ENCODE measurements around the gene C2CD2L. TPM values are rescaled to one million over a fixed set of nuclear protein-coding genes. Genes with fewer than 3 reads are reported as not detected.

C2CD2L gene
- total and polyA plus RNA-seq, 2 of the 4 experiments (the other 2 are of a cell fraction) = 2.2 to 8.7 TPM

DNA sequence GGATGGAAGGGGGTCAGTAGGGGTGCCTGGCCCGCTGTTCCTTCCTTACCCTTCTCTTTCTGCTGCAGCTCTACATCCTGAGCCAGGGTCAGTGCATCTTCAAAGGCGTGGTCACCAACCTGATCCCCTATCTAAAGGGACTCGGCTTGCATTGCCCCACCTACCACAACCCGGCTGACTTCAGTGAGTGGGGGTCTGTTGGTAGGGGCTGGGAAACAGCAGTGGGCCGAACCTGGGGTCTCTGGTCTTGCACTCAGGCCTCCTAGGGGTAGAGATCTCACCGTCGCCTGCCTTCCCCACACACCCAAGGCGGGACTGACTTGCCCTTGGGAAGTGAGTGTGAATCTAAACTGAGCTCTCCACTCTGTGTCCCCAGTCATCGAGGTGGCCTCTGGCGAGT, 49.4 kb downstream of the C2CD2L start:
- no peaks in the 10 kb centered on the region for H3K36me3 ChIP-seq (ENCODE audit: control insufficient read depth, insufficient read depth, low read length)
- ChIA-PET POLR2A (ENCODE audit: unreplicated experiment) (no interaction called here), CTCF (no interaction called here)
- H3K56ac ChIP-seq (ENCODE audit: extremely low read depth, insufficient read depth, low read length) = no peak overlapping the region
- no peak overlapping the region for H3K9ac ChIP-seq (ENCODE audit: low read depth, low read length)
- H3K4me3 ChIP-seq (ENCODE audit: insufficient read depth, low read depth, low read length) = no peak overlapping the region
- TF ChIP-seq CHD1 (IDR thresholded peaks at IDR 0.05; ENCODE audit: low read depth, low read length) (no peak), RFX5 (IDR thresholded peaks at IDR 0.05; ENCODE audit: low read depth, low read length) (no peak), BHLHE40 (IDR thresholded peaks at IDR 0.05; ENCODE audit: low read depth, low read length) (no peak), NFE2L2 (IDR thresholded peaks at IDR 0.05; ENCODE audit: low read depth, low read length) (no peak), FOS (IDR thresholded peaks at IDR 0.05; ENCODE audit: low read depth, low read length) (no peak), MAZ (IDR thresholded peaks at IDR 0.05; ENCODE audit: borderline replicate concordance, low read depth, low read length) (no peak), POLR2A (IDR thresholded peaks at IDR 0.05; ENCODE audit: low read depth, low read length) (no peak), RCOR1 (IDR thresholded peaks at IDR 0.05; ENCODE audit: insufficient replicate concordance, low read length) (no peak), RAD21 (IDR thresholded peaks at IDR 0.05; ENCODE audit: low read length) (no peak), MAFK (IDR thresholded peaks at IDR 0.05; ENCODE audit: low read depth, low read length) (no peak), CEBPB (IDR thresholded peaks at IDR 0.05; ENCODE audit: low read depth, low read length) (no peak), SMC3 (IDR thresholded peaks at IDR 0.05; ENCODE audit: low read depth, low read length) (no peak), MXI1 (IDR thresholded peaks at IDR 0.05; ENCODE audit: borderline replicate concordance, low read depth, low read length) (no peak), USF2 (IDR thresholded peaks at IDR 0.05; ENCODE audit: low read depth, low read length) (no peak)
- TF ChIP-seq, protein P1, sequence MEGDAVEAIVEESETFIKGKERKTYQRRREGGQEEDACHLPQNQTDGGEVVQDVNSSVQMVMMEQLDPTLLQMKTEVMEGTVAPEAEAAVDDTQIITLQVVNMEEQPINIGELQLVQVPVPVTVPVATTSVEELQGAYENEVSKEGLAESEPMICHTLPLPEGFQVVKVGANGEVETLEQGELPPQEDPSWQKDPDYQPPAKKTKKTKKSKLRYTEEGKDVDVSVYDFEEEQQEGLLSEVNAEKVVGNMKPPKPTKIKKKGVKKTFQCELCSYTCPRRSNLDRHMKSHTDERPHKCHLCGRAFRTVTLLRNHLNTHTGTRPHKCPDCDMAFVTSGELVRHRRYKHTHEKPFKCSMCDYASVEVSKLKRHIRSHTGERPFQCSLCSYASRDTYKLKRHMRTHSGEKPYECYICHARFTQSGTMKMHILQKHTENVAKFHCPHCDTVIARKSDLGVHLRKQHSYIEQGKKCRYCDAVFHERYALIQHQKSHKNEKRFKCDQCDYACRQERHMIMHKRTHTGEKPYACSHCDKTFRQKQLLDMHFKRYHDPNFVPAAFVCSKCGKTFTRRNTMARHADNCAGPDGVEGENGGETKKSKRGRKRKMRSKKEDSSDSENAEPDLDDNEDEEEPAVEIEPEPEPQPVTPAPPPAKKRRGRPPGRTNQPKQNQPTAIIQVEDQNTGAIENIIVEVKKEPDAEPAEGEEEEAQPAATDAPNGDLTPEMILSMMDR (conservative IDR thresholded peaks at IDR 0.05; ENCODE audit: low read depth, low read length) = no peak
- TF ChIP-seq, protein P2, sequence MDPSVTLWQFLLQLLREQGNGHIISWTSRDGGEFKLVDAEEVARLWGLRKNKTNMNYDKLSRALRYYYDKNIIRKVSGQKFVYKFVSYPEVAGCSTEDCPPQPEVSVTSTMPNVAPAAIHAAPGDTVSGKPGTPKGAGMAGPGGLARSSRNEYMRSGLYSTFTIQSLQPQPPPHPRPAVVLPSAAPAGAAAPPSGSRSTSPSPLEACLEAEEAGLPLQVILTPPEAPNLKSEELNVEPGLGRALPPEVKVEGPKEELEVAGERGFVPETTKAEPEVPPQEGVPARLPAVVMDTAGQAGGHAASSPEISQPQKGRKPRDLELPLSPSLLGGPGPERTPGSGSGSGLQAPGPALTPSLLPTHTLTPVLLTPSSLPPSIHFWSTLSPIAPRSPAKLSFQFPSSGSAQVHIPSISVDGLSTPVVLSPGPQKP (IDR thresholded peaks at IDR 0.05; ENCODE audit: borderline replicate concordance, low read depth, low read length) = no peak
- dilution Hi-C loops (cut with HindIII; ENCODE audit: low sequenced_read_pairs, unreplicated experiment) (no loop called here), intact Hi-C loops (cut with micrococcal nuclease) (no loop called here), in situ Hi-C loops (cut with MboI; ENCODE audit: low sequenced_read_pairs) (no loop called here)
- no peak overlapping the region for H3K4me2 ChIP-seq (ENCODE audit: low read depth, low read length)
- DNase-seq (no peak), ATAC-seq (ENCODE audit: low read depth) (no peak)
- whole genome bisulfite sequencing, 2 experiments (ENCODE audit: extremely low coverage in 2 of 2, insufficient read length in 1 of 2) = no CpG with 5 or more reads among the region's 10 CpGs
- H4K91ac ChIP-seq (ENCODE audit: insufficient read depth, low read depth, low read length) = no peak overlapping the region
- H4K8ac ChIP-seq (ENCODE audit: low read depth in 2 of 2, low read length in 2 of 2) = no peak overlapping the region
- no peak overlapping the region for H3K18ac ChIP-seq (ENCODE audit: low read depth, low read length)
- no peak overlapping the region for H3K4ac ChIP-seq (ENCODE audit: low read depth, low read length)
- BruUV-seq (replicated peaks) = no TSS peak
- H2BK5ac ChIP-seq (ENCODE audit: low read depth, low read length, poor library complexity, severe bottlenecking) = no peak overlapping the region
- no peak overlapping the region for H4K5ac ChIP-seq (ENCODE audit: low read depth, low read length)
- no peak overlapping the region for H2BK20ac ChIP-seq (ENCODE audit: low read depth, low read length)
- no peaks in the 10 kb centered on the region for H3K4me1 ChIP-seq (ENCODE audit: control insufficient read depth, insufficient read depth, low read length)
- no peak overlapping the region for H2AK9ac ChIP-seq (replicated peaks; ENCODE audit: low read depth, low read length, poor library complexity)
- no peaks in the 10 kb centered on the region for H3K79me1 ChIP-seq (ENCODE audit: low read depth in 1 of 2, low read length in 2 of 2)
- no peak overlapping the region for H2BK15ac ChIP-seq (ENCODE audit: low read depth, low read length)
- H3K14ac ChIP-seq (replicated peaks; ENCODE audit: low read depth, low read length) = no peak overlapping the region
- H2BK120ac ChIP-seq (ENCODE audit: low read depth, low read length) = no peak overlapping the region
- H3K23ac ChIP-seq (ENCODE audit: low read depth, low read length) = no peak overlapping the region
- no peak overlapping the region for H2AFZ ChIP-seq (replicated peaks; ENCODE audit: low read length, poor library complexity)
- no peak overlapping the region for H2AK5ac ChIP-seq (ENCODE audit: low read depth, low read length)
- H3K27me3 ChIP-seq (ENCODE audit: control insufficient read depth, insufficient read depth, low read length) = peaks cover 39% of the 10 kb centered on the region
- no peaks in the 10 kb centered on the region for H3K9me3 ChIP-seq (ENCODE audit: control insufficient read depth, insufficient read depth, low read length)
- no peak overlapping the region for H3K27ac ChIP-seq (ENCODE audit: insufficient read depth, low read length)
- no peaks in the 10 kb centered on the region for H3K9me1 ChIP-seq (ENCODE audit: insufficient read depth, low read length)
- no peaks in the 10 kb centered on the region for H4K20me1 ChIP-seq (ENCODE audit: insufficient read depth, low read length)
